ENCODE measurements around the gene SLAMF9.

- TF ChIP-seq CTCF (IDR thresholded peaks at IDR 0.05) (no peak), EP300 (IDR thresholded peaks at IDR 0.05) (no peak), HMGXB4 (CRISPR knock-in tag; IDR thresholded peaks at IDR 0.05; ENCODE audit: borderline replicate concordance) (no peak), RCOR1 (IDR thresholded peaks at IDR 0.05; ENCODE audit: low read depth, low read length) (no peak), FOSL2 (IDR thresholded peaks at IDR 0.05) (no peak), FOSL2 (CRISPR knock-in tag; IDR thresholded peaks at IDR 0.05) (no peak), PBX3 (IDR thresholded peaks at IDR 0.05) (no peak), RAD21 (conservative IDR thresholded peaks at IDR 0.05 in 1 of 2, IDR thresholded peaks at IDR 0.05 in 1 of 2) (no peak), MYC (IDR thresholded peaks at IDR 0.05; ENCODE audit: borderline replicate concordance, low read length) (no peak), RFX5 (IDR thresholded peaks at IDR 0.05) (no peak)
Measured at GRCh38 chr1:159918352-159919200, 35.5 kb downstream of the SLAMF9 start.

All from A549 (cell line).